ENCODE measurements around the gene CFAP92.

DNA sequence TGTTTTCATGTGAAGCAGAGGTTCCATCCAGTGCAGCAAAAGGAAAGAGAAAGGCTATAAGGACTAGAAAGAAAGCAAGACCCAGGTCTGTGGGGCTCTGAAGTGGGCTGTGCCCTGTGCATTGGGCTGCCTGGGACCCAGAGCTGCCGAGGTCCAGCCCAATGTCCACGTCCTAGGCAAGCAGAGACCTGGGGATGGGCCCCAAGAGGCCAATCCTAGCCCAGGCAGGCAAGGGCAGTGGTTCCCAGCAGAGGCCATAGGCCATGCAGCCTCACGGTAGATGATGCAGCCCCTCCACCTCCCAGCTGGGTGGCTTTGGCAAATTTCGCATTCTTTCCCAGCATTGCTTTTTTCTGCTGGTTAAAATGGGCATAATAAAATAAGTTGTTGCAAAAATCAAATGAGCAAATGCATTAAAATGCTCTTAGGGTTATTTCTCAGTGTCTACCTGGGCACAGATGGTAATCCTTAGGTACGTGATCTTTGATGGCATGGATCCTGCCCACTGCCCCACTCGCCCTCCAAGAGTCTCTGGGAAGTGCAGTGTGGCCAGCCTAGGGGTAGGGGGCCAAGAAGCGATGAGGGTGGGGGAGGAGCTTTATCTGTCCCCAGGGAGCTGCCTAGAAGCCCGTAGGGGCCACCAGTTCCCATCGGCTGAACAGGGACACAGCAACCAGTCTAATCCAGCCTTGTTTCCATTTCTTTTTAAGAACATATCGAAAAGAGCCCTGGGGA lies 44.4 kb upstream of the CFAP92 start:
- TF ChIP-seq, protein P1, sequence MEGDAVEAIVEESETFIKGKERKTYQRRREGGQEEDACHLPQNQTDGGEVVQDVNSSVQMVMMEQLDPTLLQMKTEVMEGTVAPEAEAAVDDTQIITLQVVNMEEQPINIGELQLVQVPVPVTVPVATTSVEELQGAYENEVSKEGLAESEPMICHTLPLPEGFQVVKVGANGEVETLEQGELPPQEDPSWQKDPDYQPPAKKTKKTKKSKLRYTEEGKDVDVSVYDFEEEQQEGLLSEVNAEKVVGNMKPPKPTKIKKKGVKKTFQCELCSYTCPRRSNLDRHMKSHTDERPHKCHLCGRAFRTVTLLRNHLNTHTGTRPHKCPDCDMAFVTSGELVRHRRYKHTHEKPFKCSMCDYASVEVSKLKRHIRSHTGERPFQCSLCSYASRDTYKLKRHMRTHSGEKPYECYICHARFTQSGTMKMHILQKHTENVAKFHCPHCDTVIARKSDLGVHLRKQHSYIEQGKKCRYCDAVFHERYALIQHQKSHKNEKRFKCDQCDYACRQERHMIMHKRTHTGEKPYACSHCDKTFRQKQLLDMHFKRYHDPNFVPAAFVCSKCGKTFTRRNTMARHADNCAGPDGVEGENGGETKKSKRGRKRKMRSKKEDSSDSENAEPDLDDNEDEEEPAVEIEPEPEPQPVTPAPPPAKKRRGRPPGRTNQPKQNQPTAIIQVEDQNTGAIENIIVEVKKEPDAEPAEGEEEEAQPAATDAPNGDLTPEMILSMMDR (IDR thresholded peaks at IDR 0.05): no peak
- no peak for TF ChIP-seq POLR2A (IDR thresholded peaks at IDR 0.05)

All from Peyer's patch (tissue), 4 donors.